ENCODE measurements around the gene RUNX1.

RUNX1 gene

GRCh38 chr21:35048706-35049617 lies at the start of gene RUNX1:
Gene RUNX1, minus strand, starts transcription at chr21:35049302.
- no peak within 1 kb of the TSS for H3K27ac ChIP-seq
- TF ChIP-seq, protein P1, sequence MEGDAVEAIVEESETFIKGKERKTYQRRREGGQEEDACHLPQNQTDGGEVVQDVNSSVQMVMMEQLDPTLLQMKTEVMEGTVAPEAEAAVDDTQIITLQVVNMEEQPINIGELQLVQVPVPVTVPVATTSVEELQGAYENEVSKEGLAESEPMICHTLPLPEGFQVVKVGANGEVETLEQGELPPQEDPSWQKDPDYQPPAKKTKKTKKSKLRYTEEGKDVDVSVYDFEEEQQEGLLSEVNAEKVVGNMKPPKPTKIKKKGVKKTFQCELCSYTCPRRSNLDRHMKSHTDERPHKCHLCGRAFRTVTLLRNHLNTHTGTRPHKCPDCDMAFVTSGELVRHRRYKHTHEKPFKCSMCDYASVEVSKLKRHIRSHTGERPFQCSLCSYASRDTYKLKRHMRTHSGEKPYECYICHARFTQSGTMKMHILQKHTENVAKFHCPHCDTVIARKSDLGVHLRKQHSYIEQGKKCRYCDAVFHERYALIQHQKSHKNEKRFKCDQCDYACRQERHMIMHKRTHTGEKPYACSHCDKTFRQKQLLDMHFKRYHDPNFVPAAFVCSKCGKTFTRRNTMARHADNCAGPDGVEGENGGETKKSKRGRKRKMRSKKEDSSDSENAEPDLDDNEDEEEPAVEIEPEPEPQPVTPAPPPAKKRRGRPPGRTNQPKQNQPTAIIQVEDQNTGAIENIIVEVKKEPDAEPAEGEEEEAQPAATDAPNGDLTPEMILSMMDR (IDR thresholded peaks at IDR 0.05), result no peak
- no peak for TF ChIP-seq ZFX (IDR thresholded peaks at IDR 0.05; ENCODE audit: borderline replicate concordance)

DNA sequence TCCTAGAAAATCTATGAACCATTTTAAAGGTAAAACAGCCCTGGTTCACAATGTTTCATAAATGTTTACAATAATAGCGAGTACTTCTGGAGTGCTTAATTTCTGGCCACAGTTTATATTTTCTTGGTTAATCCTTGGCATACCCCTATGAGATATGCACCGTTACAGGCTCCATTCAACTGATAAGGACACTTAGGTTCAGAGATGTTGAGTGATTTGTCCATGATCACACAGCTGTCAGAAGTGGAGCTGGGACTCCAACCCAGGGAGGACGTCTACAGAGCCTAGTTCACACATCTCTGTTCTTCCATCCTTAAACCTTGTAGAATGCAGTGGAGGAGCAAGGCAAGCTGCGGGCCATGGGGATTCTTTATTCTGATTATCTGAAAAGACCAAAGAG lies 48.4 kb upstream of the RUNX1 start:
- H3K27ac ChIP-seq, result no peak overlapping the region
- TF ChIP-seq, protein P1 (IDR thresholded peaks at IDR 0.05), result no peak
- TF ChIP-seq ZFX (IDR thresholded peaks at IDR 0.05; ENCODE audit: borderline replicate concordance), result no peak

DNA sequence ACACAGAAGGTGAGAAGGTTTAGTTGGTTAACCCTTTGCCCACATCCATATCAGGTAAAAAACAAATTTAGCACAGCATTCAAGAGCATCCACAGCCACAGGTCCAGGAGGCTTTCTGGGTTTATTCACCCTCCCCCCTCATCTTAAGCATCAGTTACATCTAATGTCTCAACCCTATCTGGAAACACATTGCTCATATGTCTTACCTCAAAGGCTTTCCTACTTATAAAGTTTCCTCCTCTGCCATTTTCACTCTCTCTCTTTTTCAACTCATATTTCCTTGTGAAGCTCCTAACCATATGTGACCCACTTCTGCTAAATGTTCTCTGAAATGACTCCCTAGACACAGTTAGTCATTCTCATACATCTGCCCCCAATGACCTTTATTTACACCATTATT lies 47.9 kb upstream of the RUNX1 start:
- no peak overlapping the region for H3K27ac ChIP-seq
- TF ChIP-seq ZFX (IDR thresholded peaks at IDR 0.05; ENCODE audit: borderline replicate concordance), result no peak
- TF ChIP-seq, protein P1 (IDR thresholded peaks at IDR 0.05), result no peak

- H3K27ac ChIP-seq, result no peak overlapping the region
- TF ChIP-seq, protein P1 (IDR thresholded peaks at IDR 0.05), result no peak
- TF ChIP-seq ZFX (IDR thresholded peaks at IDR 0.05; ENCODE audit: borderline replicate concordance), result no peak
These were observed 46.8 kb upstream of the RUNX1 start for GRCh38 chr21:35095859-35096291.

DNA sequence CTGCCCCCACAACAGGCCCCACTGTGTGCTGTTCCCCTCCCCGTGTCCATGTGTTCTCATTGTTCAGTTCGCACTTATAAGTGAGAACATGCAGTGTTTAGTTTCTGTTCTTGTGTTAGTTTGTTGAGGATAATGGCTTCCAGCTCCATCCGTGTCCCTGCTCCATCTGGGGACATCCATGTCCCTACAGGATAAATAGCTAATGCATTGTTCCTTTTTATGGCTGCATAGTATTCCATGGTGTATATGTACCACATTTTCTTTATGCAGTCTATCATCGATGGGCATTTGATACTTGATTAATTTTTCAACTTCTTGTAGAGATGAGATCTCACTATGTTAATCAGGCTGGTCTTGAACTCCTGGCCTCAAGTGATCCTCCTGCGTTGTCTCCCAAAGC lies 44.4 kb upstream of the RUNX1 start:
- no peak for TF ChIP-seq ZFX (IDR thresholded peaks at IDR 0.05; ENCODE audit: borderline replicate concordance)
- TF ChIP-seq, protein P1 (IDR thresholded peaks at IDR 0.05), result no peak
- H3K27ac ChIP-seq, result no peak overlapping the region

DNA sequence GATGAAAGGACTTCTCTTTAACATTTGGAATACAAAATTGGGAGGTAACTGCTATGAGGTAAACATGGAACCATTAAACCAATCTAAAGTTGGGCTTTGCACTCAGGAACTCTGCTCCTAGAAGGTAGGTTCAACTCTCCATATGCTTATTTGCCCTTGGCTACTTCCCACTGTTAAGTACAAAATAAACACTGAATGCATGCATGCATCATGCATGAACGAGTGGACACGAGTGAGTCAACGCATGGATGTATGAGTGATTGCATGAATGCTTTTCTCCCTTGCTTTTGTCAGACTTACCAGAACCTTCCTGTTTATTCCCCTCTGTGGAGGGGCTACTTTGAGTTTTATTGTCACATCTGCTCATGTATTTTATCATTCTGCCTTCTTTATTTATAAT lies 42.4 kb upstream of the RUNX1 start:
- no peak overlapping the region for H3K27ac ChIP-seq
- no peak for TF ChIP-seq ZFX (IDR thresholded peaks at IDR 0.05; ENCODE audit: borderline replicate concordance)
- TF ChIP-seq, protein P1 (IDR thresholded peaks at IDR 0.05), result no peak

GRCh38 chr21:35090403-35090802 lies 41.3 kb upstream of the RUNX1 start:
- no peak overlapping the region for H3K27ac ChIP-seq

More at GRCh38 chr21:35090403-35090802, 41.3 kb upstream of the RUNX1 start:
- TF ChIP-seq, protein P1 (IDR thresholded peaks at IDR 0.05), result no peak
- no peak for TF ChIP-seq ZFX (IDR thresholded peaks at IDR 0.05; ENCODE audit: borderline replicate concordance)

Measured in 22Rv1 (cell line).